Muscle layer of colon (tissue), 2 donors: ENCODE data around the gene MIEF2.

Experiments
- H3K27ac ChIP-seq: one replicate; pipeline ENCODE4 v1.7.0; 2013; ENCODE audit warnings: low read depth, mild to moderate bottlenecking, low read length, moderate library complexity
- H3K27me3 ChIP-seq, 2 donors: one replicate each; pipeline ENCODE4 v1.7.0; 2013; ENCODE audit warnings: low read length in 2 of 2, mild to moderate bottlenecking in 2 of 2; ENCODE audit not compliant: insufficient read depth in 2 of 2, control insufficient read depth in 1 of 2
- H3K36me3 ChIP-seq: one replicate; pipeline ENCODE4 v1.7.0; 2013; ENCODE audit warnings: mild to moderate bottlenecking, low read length; ENCODE audit not compliant: insufficient read depth
- H3K4me1 ChIP-seq: one replicate; pipeline ENCODE4 v1.7.0; 2013; ENCODE audit warnings: mild to moderate bottlenecking, low read length; ENCODE audit not compliant: insufficient read depth
- H3K4me3 ChIP-seq, 2 donors: one replicate each; pipeline ENCODE4 v1.7.0; 2013; ENCODE audit warnings: low read length in 2 of 2, low read depth in 1 of 2, mild to moderate bottlenecking in 1 of 2, moderate library complexity in 1 of 2
- H3K9ac ChIP-seq: one replicate; pipeline ENCODE4 v1.7.0; 2013; ENCODE audit warnings: low read length
- H3K9me3 ChIP-seq: one replicate; pipeline ENCODE4 v1.7.0; 2013; ENCODE audit warnings: mild to moderate bottlenecking, low read length
- donor health status: abdominal sarcoma.
- donor health status: Adenocarcinoma of cecum.

MIEF2 gene

DNA sequence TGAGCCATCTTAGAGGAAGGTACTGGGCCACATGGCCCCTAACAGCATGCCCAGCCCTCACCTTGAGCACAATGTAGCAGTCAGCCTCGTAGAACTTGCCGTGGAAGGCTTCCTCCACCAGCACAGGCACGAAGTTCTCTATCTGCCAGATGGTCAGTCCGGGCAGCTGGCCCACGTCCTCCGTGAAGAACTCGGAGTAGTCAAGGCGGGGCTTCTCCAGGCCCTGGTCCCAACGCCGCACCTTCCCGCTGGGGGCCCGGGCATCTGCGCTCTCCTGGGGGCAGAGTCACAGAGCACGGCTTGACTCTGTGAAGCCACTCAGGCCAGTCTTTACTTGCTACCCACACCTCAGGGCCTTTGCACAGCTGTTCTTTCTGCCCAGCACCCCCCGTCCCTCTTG lies 9.3 kb upstream of the MIEF2 start:
- H3K27ac ChIP-seq: no peak overlapping the region
- H3K36me3 ChIP-seq: peaks cover 89% of the 10 kb centered on the region
- H3K9ac ChIP-seq: no peak overlapping the region
- no peaks in the 10 kb centered on the region for H3K27me3 ChIP-seq
- H3K4me1 ChIP-seq: no peaks in the 10 kb centered on the region
- no peaks in the 10 kb centered on the region for H3K9me3 ChIP-seq
- H3K4me3 ChIP-seq: no peak overlapping the region

DNA sequence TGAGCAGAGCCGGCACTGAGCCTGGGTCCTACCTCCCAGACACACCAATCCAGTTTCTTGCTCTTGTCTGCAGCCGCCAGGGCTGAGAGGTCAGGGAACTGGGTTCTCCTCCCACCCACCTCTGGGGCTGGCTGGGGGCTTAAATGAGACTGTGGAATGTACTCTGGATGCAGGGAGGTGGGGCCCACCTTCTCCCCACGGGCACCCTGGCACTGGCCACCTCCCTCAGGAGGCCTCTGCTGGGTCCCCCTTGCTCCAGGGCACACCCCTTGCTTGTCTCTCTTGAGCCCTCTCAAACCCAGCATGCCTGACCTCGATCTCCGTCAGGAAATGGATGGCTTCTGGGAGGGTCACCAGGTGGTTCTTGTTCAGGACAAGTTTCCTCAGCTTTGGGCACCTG lies 8.3 kb upstream of the MIEF2 start:
- Histone ChIP-seq H3K4me3 (no peak overlapping the region), H3K9me3 (no peaks in the 10 kb centered on the region), H3K36me3 (peaks cover 89% of the 10 kb centered on the region), H3K27ac (no peak overlapping the region), H3K27me3 (no peaks in the 10 kb centered on the region), H3K4me1 (peaks cover 8% of the 10 kb centered on the region), H3K9ac (no peak overlapping the region)

DNA sequence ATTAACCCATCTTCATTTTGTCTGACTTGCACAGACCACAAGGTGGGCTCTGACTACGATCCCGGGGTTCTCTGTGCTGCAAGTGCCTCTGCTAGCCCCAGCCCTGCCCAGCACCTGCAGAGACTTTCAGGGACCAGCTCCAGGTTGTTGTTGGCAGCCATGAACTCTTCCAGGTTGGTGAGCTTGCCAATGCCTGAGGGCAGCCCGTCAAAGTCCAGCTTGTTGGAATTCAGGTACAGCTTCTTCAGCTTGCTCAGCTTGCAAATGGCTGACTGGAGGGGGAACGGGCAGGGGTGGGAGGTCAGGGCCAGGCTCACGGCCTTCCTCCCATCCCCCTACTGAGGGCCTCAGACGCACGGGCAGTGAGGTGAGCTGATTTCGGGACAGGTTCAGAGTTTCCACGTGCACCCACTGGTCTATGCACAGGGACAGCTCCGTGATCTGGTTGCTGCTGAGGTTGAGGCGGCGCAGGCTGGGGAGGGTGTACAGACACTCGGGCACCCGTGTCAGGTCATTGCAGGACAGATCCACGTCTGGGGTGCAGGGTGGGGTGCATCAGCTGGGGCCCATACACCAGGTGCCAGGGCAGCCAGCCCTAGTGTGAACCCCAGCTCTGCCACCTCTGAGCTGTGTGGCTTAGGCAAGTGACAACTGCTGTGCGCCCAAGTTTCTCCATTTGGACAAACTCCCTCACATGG lies 7.1 kb upstream of the MIEF2 start:
- Histone ChIP-seq H3K9ac (no peak overlapping the region), H3K27ac (no peak overlapping the region), H3K27me3 (no peaks in the 10 kb centered on the region), H3K9me3 (no peaks in the 10 kb centered on the region), H3K36me3 (peaks cover 80% of the 10 kb centered on the region), H3K4me1 (peaks cover 14% of the 10 kb centered on the region), H3K4me3 (no peak overlapping the region)

- H3K9ac ChIP-seq: no peak overlapping the region
- no peaks in the 10 kb centered on the region for H3K27me3 ChIP-seq
- peaks cover 72% of the 10 kb centered on the region for H3K36me3 ChIP-seq
- no peaks in the 10 kb centered on the region for H3K9me3 ChIP-seq
- no peak overlapping the region for H3K27ac ChIP-seq
- peaks cover 14% of the 10 kb centered on the region for H3K4me1 ChIP-seq
- H3K4me3 ChIP-seq: no peak overlapping the region
These were observed 6.3 kb upstream of the MIEF2 start for GRCh38 chr17:18253947-18254821.

DNA sequence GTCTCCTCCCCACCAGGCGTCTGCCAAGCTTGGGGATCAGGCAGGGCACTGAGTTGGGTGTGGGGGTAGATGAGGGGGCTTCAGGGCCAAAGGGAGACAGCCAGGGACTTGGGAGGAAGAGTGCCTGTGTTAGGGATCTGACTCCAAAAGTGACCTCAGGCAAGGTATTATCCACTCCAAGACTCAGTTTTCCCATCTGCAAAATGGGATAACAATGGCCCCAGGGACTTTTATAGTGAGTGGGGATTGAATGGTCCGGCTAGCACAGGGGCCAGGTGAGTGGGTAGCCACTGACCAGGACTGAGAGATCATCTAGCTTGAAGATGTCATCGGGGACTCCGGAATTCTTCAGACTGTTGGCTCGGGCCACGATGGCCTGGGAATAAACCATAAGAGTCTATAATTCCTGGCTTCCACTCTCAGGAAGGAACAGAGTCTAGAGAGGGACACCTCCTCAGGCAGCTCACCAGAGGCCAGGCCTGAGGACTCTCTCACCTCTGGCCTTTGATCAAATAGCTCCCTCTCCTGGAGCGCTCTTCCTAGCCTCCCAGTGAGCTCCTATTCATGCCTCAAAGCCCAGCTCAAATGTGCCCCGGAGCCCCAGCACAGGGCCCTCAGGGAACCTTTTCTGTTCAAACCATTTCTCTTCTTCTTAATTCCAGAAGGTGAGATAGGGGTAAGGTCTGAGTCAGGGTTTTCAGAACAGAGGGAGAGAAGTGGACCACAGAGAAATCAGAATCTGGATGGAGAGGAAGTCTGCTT lies 5.4 kb upstream of the MIEF2 start:
- Histone ChIP-seq H3K4me3 (no peak overlapping the region), H3K27me3 (no peaks in the 10 kb centered on the region), H3K9ac (no peak overlapping the region), H3K9me3 (no peaks in the 10 kb centered on the region), H3K4me1 (peaks cover 18% of the 10 kb centered on the region), H3K36me3 (peaks cover 67% of the 10 kb centered on the region), H3K27ac (no peak overlapping the region)

DNA sequence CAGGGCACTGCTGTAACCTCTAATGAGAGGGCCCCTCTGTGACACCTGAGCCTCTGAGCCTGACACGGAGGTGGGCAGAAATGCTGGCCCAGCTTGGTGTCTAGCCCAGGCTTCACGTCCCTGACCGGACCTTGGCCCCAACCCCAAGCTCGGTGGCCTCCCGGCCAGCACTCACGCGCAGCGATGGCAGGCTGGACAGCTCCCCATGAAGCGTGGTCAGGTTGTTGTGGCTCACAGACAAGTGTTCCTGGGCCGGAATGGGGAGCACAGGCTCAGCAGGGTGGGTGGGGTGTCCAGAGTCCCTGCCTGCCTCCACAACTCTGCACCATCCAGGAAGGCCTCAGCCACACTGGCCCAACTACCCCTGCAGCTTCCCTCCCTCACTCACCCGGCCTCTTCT lies 4.1 kb upstream of the MIEF2 start:
- Histone ChIP-seq H3K9me3 (no peaks in the 10 kb centered on the region), H3K9ac (no peak overlapping the region), H3K4me3 (no peak overlapping the region), H3K36me3 (peaks cover 54% of the 10 kb centered on the region), H3K27me3 (no peaks in the 10 kb centered on the region), H3K27ac (no peak overlapping the region), H3K4me1 (peaks cover 23% of the 10 kb centered on the region)

DNA sequence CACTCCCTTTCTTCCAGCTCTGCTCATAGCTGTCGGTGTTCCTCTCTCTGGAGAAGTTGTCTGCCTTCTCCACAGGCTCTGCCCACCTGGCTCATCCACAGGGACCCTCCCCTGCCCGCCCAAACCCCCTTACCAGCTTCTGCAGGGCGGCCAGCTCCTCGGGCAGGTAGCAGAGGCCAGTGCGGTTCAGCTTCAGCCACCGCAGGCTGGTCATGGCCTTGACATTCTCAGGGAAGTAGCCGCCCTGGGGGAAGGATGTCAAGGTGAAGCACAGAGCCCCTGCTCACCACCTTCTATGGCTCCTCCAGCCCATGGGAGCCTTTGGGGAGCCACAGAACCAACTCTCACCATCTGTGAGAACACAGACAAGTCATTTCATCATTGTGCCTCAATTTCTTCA lies 3.7 kb upstream of the MIEF2 start:
- Histone ChIP-seq H3K27me3 (no peaks in the 10 kb centered on the region), H3K36me3 (peaks cover 50% of the 10 kb centered on the region), H3K9me3 (no peaks in the 10 kb centered on the region), H3K4me3 (peak overlapping the region in 1 of 2 donors; percentile 96), H3K4me1 (peaks cover 28% of the 10 kb centered on the region), H3K27ac (no peak overlapping the region), H3K9ac (peak overlapping the region; percentile 82)

DNA sequence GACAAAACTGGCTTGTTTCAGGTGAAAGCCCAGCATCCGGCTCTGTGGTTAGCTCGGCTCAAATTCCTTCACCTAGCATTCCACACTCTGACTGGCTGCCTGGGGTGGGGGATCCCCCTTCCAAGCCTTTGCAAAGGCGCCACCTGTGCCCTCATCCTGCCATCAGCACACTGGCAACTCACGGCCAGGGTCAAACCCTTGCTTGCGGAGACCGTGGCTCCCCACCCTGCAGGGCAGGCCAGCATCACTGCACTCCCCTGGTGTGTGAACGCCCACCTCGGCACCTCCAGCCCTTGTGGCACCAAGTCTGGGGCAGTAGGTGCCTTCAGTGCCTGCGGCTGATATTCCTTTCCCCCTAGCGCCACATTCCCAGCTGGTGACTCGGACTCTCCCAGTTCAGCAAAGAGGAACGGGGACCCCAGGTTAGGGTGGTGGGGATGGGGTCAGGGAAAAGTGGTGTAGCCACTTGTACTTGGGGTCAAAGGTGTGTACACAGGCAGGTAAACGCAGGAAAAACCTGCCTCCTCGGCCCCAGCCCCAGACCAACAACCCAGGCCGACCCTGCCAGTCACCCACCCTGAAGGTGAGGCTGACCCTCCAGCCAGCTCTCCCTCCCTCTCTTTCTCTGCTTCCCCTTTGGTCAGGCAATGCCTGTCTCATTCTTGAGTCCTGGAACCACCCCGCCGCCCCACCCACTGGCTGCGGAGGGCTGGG lies 3.0 kb upstream of the MIEF2 start:
- H3K9me3 ChIP-seq: no peaks in the 10 kb centered on the region
- H3K4me3 ChIP-seq: peak overlapping the region; percentile 72 to 96
- H3K27me3 ChIP-seq: no peaks in the 10 kb centered on the region
- peaks cover 43% of the 10 kb centered on the region for H3K36me3 ChIP-seq
- H3K4me1 ChIP-seq: peaks cover 34% of the 10 kb centered on the region
- peak overlapping the region; percentile 82 for H3K9ac ChIP-seq
- H3K27ac ChIP-seq: peak overlapping the region; percentile 87

DNA sequence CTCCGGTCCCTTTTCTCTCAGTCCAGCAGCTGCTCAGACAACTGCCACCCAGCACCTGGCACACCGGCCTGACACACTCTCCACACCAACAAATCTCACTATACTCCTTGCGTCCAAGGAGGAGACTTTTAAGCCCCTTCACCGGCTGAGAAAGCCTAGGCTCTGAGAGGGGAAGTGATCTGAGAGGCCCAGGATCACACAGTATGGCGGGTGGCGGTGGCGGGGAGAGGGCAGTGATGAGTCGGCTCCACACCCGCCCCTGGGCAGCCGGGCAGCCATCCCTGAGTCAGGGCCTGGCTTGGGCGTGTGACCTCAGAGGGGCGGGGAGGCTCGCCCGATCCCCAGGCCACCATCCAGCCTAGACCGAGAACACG lies 2.5 kb upstream of the MIEF2 start:
- peaks cover 40% of the 10 kb centered on the region for H3K36me3 ChIP-seq
- H3K4me1 ChIP-seq: peaks cover 36% of the 10 kb centered on the region

GRCh38 chr17:18258356-18259038 lies 2.0 kb upstream of the MIEF2 start, which contains the start of gene FLII:
TSS of gene FLII (minus strand) at chr17:18258738. CDS start at chr17:18258690, 48 bp downstream.
- peaks cover 36% of the 10 kb centered on the region for H3K4me1 ChIP-seq
- peaks cover 40% of the 10 kb centered on the region for H3K36me3 ChIP-seq
- peak within 1 kb of the TSS; percentile 72 to 96 for H3K4me3 ChIP-seq
- peak within 1 kb of the TSS; percentile 87 for H3K27ac ChIP-seq
- H3K27me3 ChIP-seq: no peaks in the 10 kb centered on the region
- H3K9me3 ChIP-seq: no peaks in the 10 kb centered on the region
- peak within 1 kb of the TSS; percentile 82 for H3K9ac ChIP-seq

More for the DNA sequence above, 2.5 kb upstream of the MIEF2 start:
- H3K9me3 ChIP-seq: no peaks in the 10 kb centered on the region
- H3K9ac ChIP-seq: peak overlapping the region; percentile 82
- H3K27ac ChIP-seq: peak overlapping the region; percentile 87
- H3K27me3 ChIP-seq: no peaks in the 10 kb centered on the region
- H3K4me3 ChIP-seq: peak overlapping the region; percentile 72 to 96
